Astrocyte (in vitro differentiated cells and primary cell): ENCODE results near the gene ARL8B. TPM values are rescaled to one million over a fixed set of nuclear protein-coding genes. Genes with fewer than 3 reads are reported as not detected.

Source experiments
- DNase-seq: peaks from one replicate; pipeline ENCODE4 v3.0.0-alpha.2; 2010; ENCODE audit warnings: low read depth
- FAIRE-seq: peaks from 2 replicates; lab custom pipeline; 2011; peaks lifted over from hg19 to GRCh38; lab: Jason Lieb, UNC
- H2AFZ ChIP-seq: 2 replicates; pipeline ENCODE4 v1.6.0; 2012; ENCODE audit warnings: low read depth, low read length, inconsistent platforms
- H3K27ac ChIP-seq: 2 replicates; pipeline ENCODE4 v1.5.1; 2011; ENCODE audit warnings: low read depth, low read length, inconsistent platforms
- H3K27me3 ChIP-seq: 2 replicates; pipeline ENCODE4 v1.6.0; 2011; ENCODE audit warnings: low read length, inconsistent platforms; ENCODE audit not compliant: insufficient read depth
- H3K36me3 ChIP-seq: 2 replicates; pipeline ENCODE4 v1.5.1; 2011; ENCODE audit warnings: low read length, inconsistent platforms; ENCODE audit not compliant: insufficient read depth
- H3K4me1 ChIP-seq: 2 replicates; pipeline ENCODE4 v1.5.1; 2011; ENCODE audit warnings: low read length, inconsistent platforms; ENCODE audit not compliant: insufficient read depth
- H3K4me2 ChIP-seq: 2 replicates; pipeline ENCODE4 v1.6.0; 2012; ENCODE audit warnings: low read length, inconsistent platforms
- H3K4me3 ChIP-seq: 2 replicates; pipeline ENCODE4 v1.5.1; 2011; ENCODE audit warnings: low read depth, mild to moderate bottlenecking, low read length, inconsistent platforms; ENCODE audit not compliant: insufficient read depth
- H3K79me2 ChIP-seq: 2 replicates; pipeline ENCODE4 v1.6.0; 2012; ENCODE audit warnings: mild to moderate bottlenecking, low read length, inconsistent platforms; ENCODE audit not compliant: insufficient read depth
- H3K9ac ChIP-seq: 2 replicates; pipeline ENCODE4 v1.6.0; 2012; ENCODE audit warnings: mild to moderate bottlenecking, low read length, inconsistent platforms
- H3K9me3 ChIP-seq: 2 replicates; pipeline ENCODE4 v1.5.1; 2012; ENCODE audit warnings: low read depth, mild to moderate bottlenecking, low read length, inconsistent platforms; ENCODE audit not compliant: insufficient read depth
- H4K20me1 ChIP-seq: 2 replicates; pipeline ENCODE4 v1.6.0; 2012; ENCODE audit warnings: low read length, inconsistent platforms; ENCODE audit not compliant: insufficient read depth
- H3K27ac Mint-ChIP-seq: one replicate; pipeline ENCODE4 v1.8.0; 2021; ENCODE audit warnings: mild to moderate bottlenecking, mixed read lengths; ENCODE audit not compliant: unreplicated experiment
- H3K27me3 Mint-ChIP-seq: one replicate; pipeline ENCODE4 v1.8.0; 2021; ENCODE audit warnings: low read depth, mixed read lengths; ENCODE audit not compliant: unreplicated experiment
- H3K36me3 Mint-ChIP-seq: one replicate; pipeline ENCODE4 v1.8.0; 2021; ENCODE audit warnings: low read depth, mixed read lengths; ENCODE audit not compliant: unreplicated experiment
- H3K4me1 Mint-ChIP-seq: one replicate; pipeline ENCODE4 v1.8.0; 2021; ENCODE audit warnings: low read depth, mixed read lengths; ENCODE audit not compliant: unreplicated experiment
- H3K4me3 Mint-ChIP-seq: one replicate; pipeline ENCODE4 v1.8.0; 2021; ENCODE audit warnings: mild to moderate bottlenecking, moderate library complexity, mixed read lengths; ENCODE audit not compliant: unreplicated experiment
- H3K9me3 Mint-ChIP-seq: one replicate; pipeline ENCODE4 v1.8.0; 2021; ENCODE audit warnings: mild to moderate bottlenecking, mixed read lengths; ENCODE audit not compliant: unreplicated experiment
- EZH2 ChIP-seq: IDR thresholded peaks from 2 replicates; pipeline ENCODE4 v1.6.1; 2012; ENCODE audit warnings: mild to moderate bottlenecking, low read length, inconsistent platforms; ENCODE audit not compliant: insufficient read depth
- total RNA-seq: library from RNA; stranded (reverse); gene quantifications from 2 replicates; pipeline ENCODE4 v1.2.1, GENCODE V29; 2021
- TF ChIP-seq, protein P1 (sequence below): IDR thresholded peaks from 2 replicates; pipeline ENCODE4 v1.5.1; 2011; ENCODE audit warnings: low read depth, mild to moderate bottlenecking, inconsistent platforms, low read length, moderate library complexity; ENCODE audit not compliant: insufficient read depth

Gene ARL8B
- total RNA-seq, 1 donor from 2014 or later = 64.1 TPM

DNA sequence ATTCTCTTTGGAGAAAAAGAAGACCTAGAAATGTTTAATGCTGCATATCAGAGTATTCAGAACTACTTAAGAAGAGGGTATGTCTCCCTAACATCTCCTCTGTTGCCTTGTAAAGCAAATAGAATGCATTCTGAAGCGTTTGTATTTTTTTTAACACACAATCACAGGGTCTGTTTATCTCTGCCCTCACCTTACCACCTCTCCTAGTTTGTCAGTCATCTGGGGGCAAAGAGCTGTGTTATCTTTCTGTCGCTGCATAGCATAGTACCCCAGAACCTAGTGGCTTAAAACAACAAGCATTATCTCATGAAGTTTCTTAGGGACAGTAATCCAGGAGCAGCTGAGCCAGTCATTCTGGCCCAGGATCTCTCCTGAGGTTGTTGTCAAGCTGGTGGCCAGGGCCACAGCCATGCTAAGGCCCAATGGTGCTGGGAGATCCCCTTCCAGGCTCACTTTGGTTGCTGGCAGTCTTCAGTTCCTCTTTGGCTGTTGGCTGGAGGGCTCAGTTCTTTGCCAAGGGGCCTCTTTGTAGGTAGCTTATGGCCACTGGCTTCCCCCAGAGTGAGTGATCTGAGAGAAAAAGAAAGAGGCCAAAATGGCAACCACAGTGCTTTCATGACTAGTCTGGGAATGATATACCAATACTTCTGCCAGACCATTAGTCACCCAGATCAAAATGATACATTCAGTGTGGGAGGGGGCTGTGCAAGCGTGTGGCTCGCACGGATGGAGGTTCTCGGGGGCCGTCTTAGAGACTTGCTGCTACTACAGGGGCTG, 83.3 kb downstream of the ARL8B start:
- Mint-ChIP-seq H3K4me3 (no peak overlapping the region), H3K27me3 (no peaks in the 10 kb centered on the region), H3K4me1 (no peaks in the 10 kb centered on the region), H3K36me3 (peaks cover 24% of the 10 kb centered on the region), H3K9me3 (no peaks in the 10 kb centered on the region), H3K27ac (no peak overlapping the region)
- peaks cover 8% of the 10 kb centered on the region for H3K4me1 ChIP-seq
- H3K27ac ChIP-seq = peak overlapping the region; percentile 89
- H3K4me3 ChIP-seq = peak overlapping the region; percentile 3
- no peaks in the 10 kb centered on the region for H3K27me3 ChIP-seq
- no peaks in the 10 kb centered on the region for H4K20me1 ChIP-seq
- FAIRE-seq = no peak
- peak; percentile 90 for DNase-seq
- no peaks in the 10 kb centered on the region for H3K9me3 ChIP-seq
- H2AFZ ChIP-seq = no peak overlapping the region
- TF ChIP-seq, protein P1, sequence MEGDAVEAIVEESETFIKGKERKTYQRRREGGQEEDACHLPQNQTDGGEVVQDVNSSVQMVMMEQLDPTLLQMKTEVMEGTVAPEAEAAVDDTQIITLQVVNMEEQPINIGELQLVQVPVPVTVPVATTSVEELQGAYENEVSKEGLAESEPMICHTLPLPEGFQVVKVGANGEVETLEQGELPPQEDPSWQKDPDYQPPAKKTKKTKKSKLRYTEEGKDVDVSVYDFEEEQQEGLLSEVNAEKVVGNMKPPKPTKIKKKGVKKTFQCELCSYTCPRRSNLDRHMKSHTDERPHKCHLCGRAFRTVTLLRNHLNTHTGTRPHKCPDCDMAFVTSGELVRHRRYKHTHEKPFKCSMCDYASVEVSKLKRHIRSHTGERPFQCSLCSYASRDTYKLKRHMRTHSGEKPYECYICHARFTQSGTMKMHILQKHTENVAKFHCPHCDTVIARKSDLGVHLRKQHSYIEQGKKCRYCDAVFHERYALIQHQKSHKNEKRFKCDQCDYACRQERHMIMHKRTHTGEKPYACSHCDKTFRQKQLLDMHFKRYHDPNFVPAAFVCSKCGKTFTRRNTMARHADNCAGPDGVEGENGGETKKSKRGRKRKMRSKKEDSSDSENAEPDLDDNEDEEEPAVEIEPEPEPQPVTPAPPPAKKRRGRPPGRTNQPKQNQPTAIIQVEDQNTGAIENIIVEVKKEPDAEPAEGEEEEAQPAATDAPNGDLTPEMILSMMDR = no peak
- TF ChIP-seq EZH2 = no peak
- H3K79me2 ChIP-seq = peaks cover under 1% of the 10 kb centered on the region
- H3K4me2 ChIP-seq = peak overlapping the region; percentile 49
- peak overlapping the region; percentile 61 for H3K9ac ChIP-seq
- H3K36me3 ChIP-seq = peaks cover 61% of the 10 kb centered on the region

DNA sequence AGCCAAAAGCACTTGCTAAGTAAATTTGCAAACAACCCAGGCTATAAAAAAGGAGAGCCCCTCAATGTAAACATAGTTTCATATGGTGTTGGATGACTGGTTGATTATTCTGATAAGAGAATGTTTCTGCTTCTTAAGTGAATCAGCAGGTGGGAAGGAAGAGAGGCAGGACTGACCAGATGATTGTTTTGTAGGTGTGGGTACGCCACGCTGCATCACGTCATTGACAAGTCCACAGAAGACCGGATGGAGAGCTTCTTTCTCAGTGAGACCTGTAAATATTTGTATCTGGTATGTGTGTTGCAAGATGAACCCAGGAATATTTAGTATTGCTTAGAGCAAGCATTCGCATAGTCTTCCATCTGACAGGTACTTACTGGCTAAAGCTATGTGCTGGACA, 88.8 kb downstream of the ARL8B start:
- Mint-ChIP-seq H3K4me1 (peaks cover 2% of the 10 kb centered on the region), H3K27me3 (no peaks in the 10 kb centered on the region), H3K9me3 (no peaks in the 10 kb centered on the region), H3K27ac (no peak overlapping the region), H3K4me3 (no peak overlapping the region), H3K36me3 (peaks cover 25% of the 10 kb centered on the region)
- Histone ChIP-seq H2AFZ (no peak overlapping the region), H3K9ac (no peak overlapping the region), H3K4me2 (no peak overlapping the region), H3K27ac (no peak overlapping the region), H3K4me3 (no peak overlapping the region), H3K36me3 (peaks cover 75% of the 10 kb centered on the region), H3K9me3 (no peaks in the 10 kb centered on the region), H4K20me1 (peaks cover 25% of the 10 kb centered on the region), H3K27me3 (no peaks in the 10 kb centered on the region), H3K4me1 (no peaks in the 10 kb centered on the region), H3K79me2 (no peaks in the 10 kb centered on the region)
- TF ChIP-seq EZH2 = no peak
- TF ChIP-seq, protein P1 = no peak
- FAIRE-seq (no peak), DNase-seq (no peak)
